ENCODE measurements around the gene CNOT4. TPM values are rescaled to one million over a fixed set of nuclear protein-coding genes. Genes with fewer than 3 reads are reported as not detected.

CNOT4 gene
- total and polyA plus RNA-seq, 10 of the 15 experiments (the other 5 are each of a cell fraction or from before 2014, with no cell fraction given) = 9.4 to 29.6 (median 16.6) TPM

DNA sequence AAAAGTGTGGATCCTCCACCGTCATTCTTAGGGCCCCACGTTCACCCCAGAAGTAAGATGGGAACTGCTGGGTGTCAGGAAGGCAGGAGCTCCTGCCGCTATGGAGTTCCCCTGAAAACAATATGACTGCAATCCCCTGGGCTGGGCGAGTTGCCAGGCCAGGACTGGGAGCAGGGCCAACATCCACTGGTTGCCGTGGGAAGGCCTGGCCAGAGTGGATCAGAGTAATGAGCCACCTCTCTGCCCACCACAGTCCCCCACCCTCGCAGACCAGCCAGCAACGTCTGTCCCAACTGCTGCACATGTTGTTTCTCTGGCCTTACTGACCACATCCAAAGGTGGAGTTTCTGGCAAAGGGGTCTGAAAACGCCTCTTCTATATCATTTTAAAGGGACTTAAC lies 189.6 kb downstream of the CNOT4 start:
- FAIRE-seq (no peak), DNase-seq (ENCODE audit: low read depth, low spot score) (no peak), ATAC-seq (no peak)
- Histone ChIP-seq H3K4me1 (ENCODE audit: control insufficient read depth, insufficient read depth, low read length) (no peaks in the 10 kb centered on the region), H3K9ac (ENCODE audit: control insufficient read depth, insufficient read depth, low read length) (no peak overlapping the region), H2AFZ (ENCODE audit: control insufficient read depth, low read depth, low read length) (no peak overlapping the region), H3K27me3 (replicated peaks in 1 of 2; ENCODE audit: control insufficient read depth in 2 of 2, insufficient read depth in 2 of 2, low read length in 1 of 2) (no peaks in the 10 kb centered on the region; a peak in 1 of 4 replicates), H3K27ac (ENCODE audit: control insufficient read depth, insufficient read depth) (no peak overlapping the region), H4K20me1 (ENCODE audit: control insufficient read depth, insufficient read depth) (no peaks in the 10 kb centered on the region), H3K9me3 (replicated peaks; ENCODE audit: control insufficient read depth, insufficient read depth, low read length) (no peaks in the 10 kb centered on the region), H3K4me2 (ENCODE audit: control insufficient read depth, insufficient read depth) (no peak overlapping the region), H3K4me3 (no peak overlapping the region), H3K79me2 (ENCODE audit: control insufficient read depth, insufficient read depth, low read length) (no peaks in the 10 kb centered on the region), H3K36me3 (ENCODE audit: control insufficient read depth in 2 of 2, insufficient read depth in 2 of 2, low read length in 1 of 2) (no peaks in the 10 kb centered on the region)
- POLR2A ChIA-PET = interaction anchor here (0.6 kb wide), 1 partner anchor 86 kb away, joined by 4 read pairs; no protein-coding TSS in a partner anchor
- intact Hi-C loops (cut with micrococcal nuclease; ENCODE audit: unreplicated experiment) = no loop called here
- SMC1A ChIA-PET (ENCODE audit: uncharacterized antibody, unreplicated experiment) = no interaction called here
- whole genome bisulfite sequencing (ENCODE audit: insufficient coverage, insufficient replicate concordance, low lambda C conversion rate, missing lambda C conversion rate) = 22% methylated on average over 8 of the region's 8 CpGs
- CTCF ChIA-PET = no interaction called here
- RAD21 ChIA-PET (ENCODE audit: unreplicated experiment) = no interaction called here
- no TSS peak for BruUV-seq (replicated peaks)
- in situ Hi-C loops (cut with MboI) = no loop called here
- TF ChIP-seq YBX1 (IDR thresholded peaks at IDR 0.05) = no peak
- TF ChIP-seq CUX1 (IDR thresholded peaks at IDR 0.05; ENCODE audit: insufficient replicate concordance, low read depth, low read length) = no peak
- TF ChIP-seq NFIC (IDR thresholded peaks at IDR 0.05; ENCODE audit: low read depth, low read length) = no peak

All from GM12878 (cell line).